BE2C (cell line): ENCODE results near the gene MAGI2.

Experiments
- DNase-seq: peaks from one replicate; pipeline ENCODE4 v3.0.0-alpha.2; 2020
- H3K27me3 ChIP-seq: fragments of 250-450 bp; sonication (Bioruptor Pico); 2 replicates; pipeline ENCODE4 v1.5.1; 2020; ENCODE audit warnings: mild to moderate bottlenecking
- H3K36me3 ChIP-seq: fragments of 250-450 bp; sonication (Bioruptor Pico); 2 replicates; pipeline ENCODE4 v1.5.1; 2020; ENCODE audit warnings: mild to moderate bottlenecking
- H3K4me1 ChIP-seq: fragments of 250-450 bp; sonication (Bioruptor Pico); 2 replicates; pipeline ENCODE4 v1.5.1; 2020
- H3K4me3 ChIP-seq: 2 replicates; pipeline ENCODE4 v1.5.1; 2011; ENCODE audit warnings: low read depth, low read length
- H3K9me3 ChIP-seq: fragments of 250-450 bp; sonication (Bioruptor Pico); 2 replicates; pipeline ENCODE4 v1.5.1; 2020
- CTCF ChIP-seq: IDR thresholded peaks from 2 replicates; pipeline ENCODE4 v1.5.1; 2012; ENCODE audit warnings: mild to moderate bottlenecking, low read depth, low read length

The MAGI2 gene

GRCh38 chr7:78213402-78213801 lies 1240.1 kb downstream of the MAGI2 start:
- H3K36me3 ChIP-seq, result no peaks in the 10 kb centered on the region
- no peak for DNase-seq
- no peaks in the 10 kb centered on the region for H3K9me3 ChIP-seq
- no peaks in the 10 kb centered on the region for H3K27me3 ChIP-seq
- TF ChIP-seq CTCF, result no peak
- H3K4me3 ChIP-seq, result no peak overlapping the region
- H3K4me1 ChIP-seq, result peaks cover 5% of the 10 kb centered on the region

GRCh38 chr7:78212476-78213060 lies 1240.9 kb downstream of the MAGI2 start:
- no peak for DNase-seq
- TF ChIP-seq CTCF, result no peak
- Histone ChIP-seq H3K4me3 (no peak overlapping the region), H3K27me3 (no peaks in the 10 kb centered on the region), H3K4me1 (peaks cover 2% of the 10 kb centered on the region), H3K36me3 (no peaks in the 10 kb centered on the region), H3K9me3 (no peaks in the 10 kb centered on the region)

GRCh38 chr7:78207269-78207668 lies 1246.2 kb downstream of the MAGI2 start:
- no peak for DNase-seq
- Histone ChIP-seq H3K4me1 (peaks cover 3% of the 10 kb centered on the region), H3K36me3 (no peaks in the 10 kb centered on the region), H3K27me3 (no peaks in the 10 kb centered on the region), H3K4me3 (no peak overlapping the region), H3K9me3 (no peaks in the 10 kb centered on the region)
- no peak for TF ChIP-seq CTCF

DNA sequence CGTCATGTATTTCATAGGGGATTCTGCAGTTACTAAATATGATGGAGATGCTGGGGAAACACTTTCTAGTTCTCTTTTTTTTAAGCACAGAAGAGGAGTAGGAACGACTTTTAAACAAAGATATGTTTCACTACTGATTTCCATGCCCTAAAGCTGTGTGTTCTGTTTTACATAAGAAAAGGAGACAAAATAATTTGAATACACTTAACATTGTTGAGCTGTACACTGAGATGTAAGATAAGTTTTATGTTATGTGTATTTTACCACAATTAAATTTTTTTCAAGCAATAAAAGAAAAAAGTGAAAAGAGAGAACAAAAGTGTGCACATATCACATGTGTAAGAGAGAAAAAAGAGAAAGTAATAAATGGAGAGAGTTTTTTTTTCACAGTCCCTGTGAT lies 1246.7 kb downstream of the MAGI2 start:
- TF ChIP-seq CTCF, result no peak
- Histone ChIP-seq H3K27me3 (no peaks in the 10 kb centered on the region), H3K36me3 (no peaks in the 10 kb centered on the region), H3K9me3 (no peaks in the 10 kb centered on the region), H3K4me1 (peaks cover 3% of the 10 kb centered on the region), H3K4me3 (no peak overlapping the region)
- no peak for DNase-seq

DNA sequence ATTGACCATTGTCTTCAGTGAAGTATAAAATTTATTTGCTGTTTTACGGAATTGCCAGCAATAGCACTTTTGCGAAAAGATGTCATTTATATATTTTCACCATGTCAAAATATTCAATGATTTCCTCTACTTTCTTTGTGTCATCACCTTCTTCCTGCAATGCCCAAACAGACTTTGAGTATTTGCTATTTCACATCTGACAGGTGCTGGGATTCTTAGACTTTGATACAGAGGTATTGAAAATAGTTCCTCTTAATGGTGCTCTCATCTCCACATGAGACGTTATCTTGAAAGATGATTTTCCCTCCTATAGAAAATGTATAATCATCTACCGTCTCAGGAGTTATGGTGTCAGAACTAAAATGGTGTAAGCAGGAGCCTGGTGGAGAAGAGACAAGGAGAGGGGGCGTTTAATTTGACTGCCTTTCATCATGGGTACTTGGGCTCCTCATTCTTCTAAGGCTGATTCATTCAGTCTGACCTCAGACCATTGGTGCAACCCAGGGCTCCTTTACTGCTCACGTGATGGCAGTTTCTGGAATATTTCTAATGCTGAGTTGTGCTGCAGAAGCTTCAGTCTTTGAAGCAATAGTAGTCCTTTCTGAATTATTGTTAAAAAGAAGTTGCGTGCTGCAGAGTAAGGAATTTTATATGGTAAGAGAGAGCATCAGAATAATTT lies 1250.3 kb downstream of the MAGI2 start:
- TF ChIP-seq CTCF, result no peak
- Histone ChIP-seq H3K4me1 (peaks cover 3% of the 10 kb centered on the region), H3K9me3 (no peaks in the 10 kb centered on the region), H3K4me3 (no peak overlapping the region), H3K36me3 (no peaks in the 10 kb centered on the region), H3K27me3 (no peaks in the 10 kb centered on the region)
- no peak for DNase-seq

GRCh38 chr7:78198756-78199155 lies 1254.7 kb downstream of the MAGI2 start:
- no peak for TF ChIP-seq CTCF
- H3K4me3 ChIP-seq, result no peak overlapping the region

More at GRCh38 chr7:78198756-78199155, 1254.7 kb downstream of the MAGI2 start:
- Histone ChIP-seq H3K4me1 (no peaks in the 10 kb centered on the region), H3K36me3 (no peaks in the 10 kb centered on the region), H3K27me3 (no peaks in the 10 kb centered on the region), H3K9me3 (no peaks in the 10 kb centered on the region)
- no peak for DNase-seq
